ENCODE data around the gene CRAT. TPM values are rescaled to one million over a fixed set of nuclear protein-coding genes. Genes with fewer than 3 reads are reported as not detected.
"Not testable (repeated sequence)": the region's sequence is repeated elsewhere in the genome, so short reads cannot be mapped to it uniquely, and the experiment has no call there.

The CRAT gene
- total and polyA plus RNA-seq, 5 donors from 2014 or later: 8.7 to 12.5 (median 10.9) TPM

GRCh38 chr9:129128689-129129088, 18.1 kb upstream of the CRAT start:
- DNase-seq (no peak), ATAC-seq (ENCODE audit: low read depth in 2 of 2) (no peak)
- no peaks in the 10 kb centered on the region for H3K27me3 ChIP-seq (ENCODE audit: control insufficient read depth, insufficient read depth, low read length)
- no peak overlapping the region for H3K4me3 Mint-ChIP-seq
- H3K27ac Mint-ChIP-seq: no peak overlapping the region
- peaks cover 5% of the 10 kb centered on the region for H3K4me1 ChIP-seq (ENCODE audit: control insufficient read depth, insufficient read depth, low read length, poor library complexity, severe bottlenecking)
- H3K36me3 Mint-ChIP-seq: peaks cover 18% of the 10 kb centered on the region
- H3K4me3 ChIP-seq (ENCODE audit: low read depth, low read length): no peak overlapping the region
- H3K9me3 Mint-ChIP-seq: no peaks in the 10 kb centered on the region
- no peaks in the 10 kb centered on the region for H3K27me3 Mint-ChIP-seq
- peaks cover 55% of the 10 kb centered on the region for H3K36me3 ChIP-seq (ENCODE audit: control insufficient read depth, insufficient read depth, low read length)
- H3K9me3 ChIP-seq (ENCODE audit: control insufficient read depth in 2 of 2, low read length in 2 of 2): no peaks in the 10 kb centered on the region
- no peak overlapping the region for H3K27ac ChIP-seq (ENCODE audit: insufficient read depth, low read length, poor library complexity, severe bottlenecking)
- peaks cover 0 to 12% (median 6%) of the 10 kb centered on the region in 4 donors for H3K4me1 Mint-ChIP-seq

GRCh38 chr9:129126749-129127618, 16.4 kb upstream of the CRAT start:
- Mint-ChIP-seq H3K4me3 (no peak overlapping the region), H3K27ac (peak overlapping the region in 2 of 3 donors; percentile 31 to 77), H3K36me3 (peaks cover 14% of the 10 kb centered on the region)

GRCh38 chr9:129125478-129125877, 14.9 kb upstream of the CRAT start:
- DNase-seq (no peak), ATAC-seq (ENCODE audit: low read depth in 2 of 2) (no peak)
- Histone ChIP-seq H3K4me1 (ENCODE audit: control insufficient read depth, insufficient read depth, low read length, poor library complexity, severe bottlenecking) (no peaks in the 10 kb centered on the region), H3K9me3 (ENCODE audit: control insufficient read depth in 2 of 2, low read length in 2 of 2) (no peaks in the 10 kb centered on the region), H3K27ac (ENCODE audit: insufficient read depth, low read length, poor library complexity, severe bottlenecking) (no peak overlapping the region), H3K27me3 (ENCODE audit: control insufficient read depth, insufficient read depth, low read length) (no peaks in the 10 kb centered on the region), H3K4me3 (ENCODE audit: low read depth, low read length) (no peak overlapping the region), H3K36me3 (ENCODE audit: control insufficient read depth, insufficient read depth, low read length) (peaks cover 71% of the 10 kb centered on the region)
- Mint-ChIP-seq H3K27me3 (no peaks in the 10 kb centered on the region), H3K4me1 (peaks cover 0 to 9% (median 1%) of the 10 kb centered on the region in 4 donors), H3K27ac (no peak overlapping the region), H3K36me3 (peaks cover 4% of the 10 kb centered on the region), H3K9me3 (no peaks in the 10 kb centered on the region), H3K4me3 (no peak overlapping the region)

More at GRCh38 chr9:129126749-129127618, 16.4 kb upstream of the CRAT start:
- DNase-seq (no peak), ATAC-seq (ENCODE audit: low read depth in 2 of 2) (no peak)
- no peaks in the 10 kb centered on the region for H3K27me3 Mint-ChIP-seq
- Histone ChIP-seq H3K4me3 (ENCODE audit: low read depth, low read length) (no peak overlapping the region), H3K27me3 (ENCODE audit: control insufficient read depth, insufficient read depth, low read length) (no peaks in the 10 kb centered on the region), H3K27ac (ENCODE audit: insufficient read depth, low read length, poor library complexity, severe bottlenecking) (no peak overlapping the region), H3K9me3 (ENCODE audit: control insufficient read depth in 2 of 2, low read length in 2 of 2) (no peaks in the 10 kb centered on the region), H3K36me3 (ENCODE audit: control insufficient read depth, insufficient read depth, low read length) (peaks cover 56% of the 10 kb centered on the region), H3K4me1 (ENCODE audit: control insufficient read depth, insufficient read depth, low read length, poor library complexity, severe bottlenecking) (peaks cover 5% of the 10 kb centered on the region)
- H3K4me1 Mint-ChIP-seq: peaks cover 0 to 11% (median 5%) of the 10 kb centered on the region in 4 donors
- H3K9me3 Mint-ChIP-seq: no peaks in the 10 kb centered on the region

- Histone ChIP-seq H3K4me1 (ENCODE audit: control insufficient read depth, insufficient read depth, low read length, poor library complexity, severe bottlenecking) (no peaks in the 10 kb centered on the region), H3K36me3 (ENCODE audit: control insufficient read depth, insufficient read depth, low read length) (peaks cover 66% of the 10 kb centered on the region), H3K9me3 (ENCODE audit: control insufficient read depth in 2 of 2, low read length in 2 of 2) (no peaks in the 10 kb centered on the region), H3K27me3 (ENCODE audit: control insufficient read depth, insufficient read depth, low read length) (no peaks in the 10 kb centered on the region), H3K27ac (ENCODE audit: insufficient read depth, low read length, poor library complexity, severe bottlenecking) (no peak overlapping the region), H3K4me3 (ENCODE audit: low read depth, low read length) (no peak overlapping the region)
- Mint-ChIP-seq H3K9me3 (no peaks in the 10 kb centered on the region), H3K36me3 (peaks cover 6% of the 10 kb centered on the region), H3K27me3 (no peaks in the 10 kb centered on the region), H3K4me3 (no peak overlapping the region), H3K27ac (peak overlapping the region in 1 of 3 donors; percentile 28), H3K4me1 (peaks cover 0 to 8% (median 3%) of the 10 kb centered on the region in 4 donors)
- ATAC-seq (ENCODE audit: low read depth in 2 of 2) (no peak), DNase-seq (no peak)
These were observed 14.0 kb upstream of the CRAT start for GRCh38 chr9:129124506-129125069.

- not testable (repeated sequence) for H3K4me3 ChIP-seq (ENCODE audit: low read depth, low read length); H3K4me3 Mint-ChIP-seq; H3K36me3 Mint-ChIP-seq; H3K4me1 ChIP-seq (ENCODE audit: control insufficient read depth, insufficient read depth, low read length, poor library complexity, severe bottlenecking); ATAC-seq (ENCODE audit: low read depth in 2 of 2); H3K27ac Mint-ChIP-seq; DNase-seq; H3K27me3 ChIP-seq (ENCODE audit: control insufficient read depth, insufficient read depth, low read length); H3K9me3 Mint-ChIP-seq; H3K4me1 Mint-ChIP-seq; H3K9me3 ChIP-seq (ENCODE audit: control insufficient read depth in 2 of 2, low read length in 2 of 2); H3K27me3 Mint-ChIP-seq; H3K27ac ChIP-seq (ENCODE audit: insufficient read depth, low read length, poor library complexity, severe bottlenecking)
- H3K36me3 ChIP-seq (ENCODE audit: control insufficient read depth, insufficient read depth, low read length): peaks cover 60% of the 10 kb centered on the region
These were observed 12.4 kb upstream of the CRAT start for GRCh38 chr9:129122976-129123375.

GRCh38 chr9:129122133-129122532, 11.5 kb upstream of the CRAT start:
- ATAC-seq (ENCODE audit: low read depth in 2 of 2): no peak
- peaks cover 3% of the 10 kb centered on the region for H3K36me3 Mint-ChIP-seq
- DNase-seq: no peak
- Histone ChIP-seq H3K36me3 (ENCODE audit: control insufficient read depth, insufficient read depth, low read length) (peaks cover 52% of the 10 kb centered on the region), H3K27me3 (ENCODE audit: control insufficient read depth, insufficient read depth, low read length) (no peaks in the 10 kb centered on the region), H3K27ac (ENCODE audit: insufficient read depth, low read length, poor library complexity, severe bottlenecking) (no peak overlapping the region), H3K4me3 (ENCODE audit: low read depth, low read length) (no peak overlapping the region), H3K4me1 (ENCODE audit: control insufficient read depth, insufficient read depth, low read length, poor library complexity, severe bottlenecking) (no peaks in the 10 kb centered on the region), H3K9me3 (ENCODE audit: control insufficient read depth in 2 of 2, low read length in 2 of 2) (no peaks in the 10 kb centered on the region)
- H3K27me3 Mint-ChIP-seq: no peaks in the 10 kb centered on the region
- H3K9me3 Mint-ChIP-seq: no peaks in the 10 kb centered on the region
- H3K4me1 Mint-ChIP-seq: peaks cover 0 to 9% (median 5%) of the 10 kb centered on the region in 4 donors
- H3K4me3 Mint-ChIP-seq: no peak overlapping the region
- no peak overlapping the region for H3K27ac Mint-ChIP-seq

- no peak overlapping the region for H3K4me3 Mint-ChIP-seq
- no peak overlapping the region for H3K27ac ChIP-seq (ENCODE audit: insufficient read depth, low read length, poor library complexity, severe bottlenecking)
- H3K36me3 ChIP-seq (ENCODE audit: control insufficient read depth, insufficient read depth, low read length): peaks cover 46% of the 10 kb centered on the region
- no peaks in the 10 kb centered on the region for H3K9me3 Mint-ChIP-seq
- H3K4me1 ChIP-seq (ENCODE audit: control insufficient read depth, insufficient read depth, low read length, poor library complexity, severe bottlenecking): no peaks in the 10 kb centered on the region
- H3K27me3 Mint-ChIP-seq: no peaks in the 10 kb centered on the region
- no peak overlapping the region for H3K4me3 ChIP-seq (ENCODE audit: low read depth, low read length)
- peaks cover 0 to 9% (median 5%) of the 10 kb centered on the region in 4 donors for H3K4me1 Mint-ChIP-seq
- H3K9me3 ChIP-seq (ENCODE audit: control insufficient read depth in 2 of 2, low read length in 2 of 2): no peaks in the 10 kb centered on the region
- peak overlapping the region in 1 of 3 donors; percentile 62 for H3K27ac Mint-ChIP-seq
- ATAC-seq (ENCODE audit: low read depth in 2 of 2) (no peak), DNase-seq (no peak)
- H3K36me3 Mint-ChIP-seq: peaks cover 3% of the 10 kb centered on the region
- H3K27me3 ChIP-seq (ENCODE audit: control insufficient read depth, insufficient read depth, low read length): no peaks in the 10 kb centered on the region
These were observed 10.9 kb upstream of the CRAT start for GRCh38 chr9:129121483-129121882.
